ENCODE results near the gene DHRS12.

DNA sequence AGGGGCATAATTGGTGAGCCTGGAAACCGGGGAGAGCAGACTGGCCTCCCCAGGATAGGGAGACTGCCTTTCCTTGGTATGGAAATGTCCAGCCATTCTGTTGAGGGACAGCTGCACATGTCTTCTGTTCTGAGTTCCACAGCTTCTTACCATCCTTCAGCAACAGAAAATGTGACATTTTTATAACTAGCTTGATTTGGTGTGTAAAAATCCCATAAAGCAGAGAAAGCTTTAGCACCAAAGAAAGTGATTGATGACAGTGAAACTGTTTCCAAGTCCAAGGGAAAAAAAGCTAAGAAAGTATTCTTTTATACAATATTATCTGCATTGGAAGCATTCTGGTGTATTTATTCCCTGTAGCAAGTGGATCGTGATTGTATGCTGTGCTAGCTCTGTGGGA, 61.9 kb downstream of the DHRS12 start:
- TF ChIP-seq, protein P1, sequence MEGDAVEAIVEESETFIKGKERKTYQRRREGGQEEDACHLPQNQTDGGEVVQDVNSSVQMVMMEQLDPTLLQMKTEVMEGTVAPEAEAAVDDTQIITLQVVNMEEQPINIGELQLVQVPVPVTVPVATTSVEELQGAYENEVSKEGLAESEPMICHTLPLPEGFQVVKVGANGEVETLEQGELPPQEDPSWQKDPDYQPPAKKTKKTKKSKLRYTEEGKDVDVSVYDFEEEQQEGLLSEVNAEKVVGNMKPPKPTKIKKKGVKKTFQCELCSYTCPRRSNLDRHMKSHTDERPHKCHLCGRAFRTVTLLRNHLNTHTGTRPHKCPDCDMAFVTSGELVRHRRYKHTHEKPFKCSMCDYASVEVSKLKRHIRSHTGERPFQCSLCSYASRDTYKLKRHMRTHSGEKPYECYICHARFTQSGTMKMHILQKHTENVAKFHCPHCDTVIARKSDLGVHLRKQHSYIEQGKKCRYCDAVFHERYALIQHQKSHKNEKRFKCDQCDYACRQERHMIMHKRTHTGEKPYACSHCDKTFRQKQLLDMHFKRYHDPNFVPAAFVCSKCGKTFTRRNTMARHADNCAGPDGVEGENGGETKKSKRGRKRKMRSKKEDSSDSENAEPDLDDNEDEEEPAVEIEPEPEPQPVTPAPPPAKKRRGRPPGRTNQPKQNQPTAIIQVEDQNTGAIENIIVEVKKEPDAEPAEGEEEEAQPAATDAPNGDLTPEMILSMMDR (conservative IDR thresholded peaks at IDR 0.05 in 1 of 2, IDR thresholded peaks at IDR 0.05 in 1 of 2; ENCODE audit: extremely low read depth in 1 of 2, insufficient read depth in 1 of 2, low read depth in 1 of 2, low read length in 2 of 2), result no peak
- TF ChIP-seq EZH2 (IDR thresholded peaks at IDR 0.05; ENCODE audit: borderline replicate concordance, low read length), result no peak

Measured in mammary epithelial cell (primary cell).